ENCODE data around the gene TPGS2.

GRCh38 chr18:36821681-36822080, 7.1 kb downstream of the TPGS2 start:
- TF ChIP-seq CTCF (IDR thresholded peaks at IDR 0.05 in 2 of 3, conservative IDR thresholded peaks at IDR 0.05 in 1 of 3; ENCODE audit: borderline replicate concordance in 1 of 3, insufficient read depth in 1 of 3, low read depth in 2 of 3, low read length in 2 of 3), result no peak
- no peak for TF ChIP-seq CEBPB (IDR thresholded peaks at IDR 0.05; ENCODE audit: low read depth)
- no peak for TF ChIP-seq YY1 (IDR thresholded peaks at IDR 0.05; ENCODE audit: extremely low read depth, insufficient replicate concordance, low read depth, low read length)
- TF ChIP-seq EZH2 (IDR thresholded peaks at IDR 0.05), result no peak
- no peak for TF ChIP-seq TCF7L2 (IDR thresholded peaks at IDR 0.05; ENCODE audit: borderline replicate concordance, extremely low read depth, insufficient read depth, insufficient read length)
- no peak for TF ChIP-seq ZBTB33 (IDR thresholded peaks at IDR 0.05; ENCODE audit: extremely low read depth, insufficient replicate concordance, low read length)
- TF ChIP-seq POLR2A (IDR thresholded peaks at IDR 0.05; ENCODE audit: borderline replicate concordance, extremely low read depth, insufficient read depth, insufficient read length), result no peak
- TF ChIP-seq RAD21 (IDR thresholded peaks at IDR 0.05; ENCODE audit: low read depth), result no peak
- TF ChIP-seq EZH2phosphoT487 (IDR thresholded peaks at IDR 0.05; ENCODE audit: borderline replicate concordance), result no peak
- no peak for TF ChIP-seq MAX (IDR thresholded peaks at IDR 0.05)
- no peak for TF ChIP-seq ELF1 (IDR thresholded peaks at IDR 0.05; ENCODE audit: borderline replicate concordance, low read depth)
- no peak for TF ChIP-seq EGR1 (IDR thresholded peaks at IDR 0.05; ENCODE audit: low read depth)
- no peak for TF ChIP-seq SIN3A (IDR thresholded peaks at IDR 0.05; ENCODE audit: low read depth)

Data from HCT116 (cell line).